K562 (cell line): ENCODE measurements around the gene TMEM167B. TPM values are rescaled to one million over a fixed set of nuclear protein-coding genes. Genes with fewer than 3 reads are reported as not detected.

Experiments
- AFF1 ChIP-seq, 2 experiments: fragments of 450-650 bp; IDR thresholded peaks; 2 replicates each; pipeline ENCODE4 v1.6.1; 2018; ENCODE audit warnings: mild to moderate bottlenecking in 2 of 2, low read depth in 1 of 2; ENCODE audit not compliant: partially characterized antibody in 2 of 2
- BHLHE40 ChIP-seq: IDR thresholded peaks from 2 replicates; pipeline ENCODE4 v1.6.1; 2011; ENCODE audit warnings: low read length, improper control_type of control experiment
- DEAF1 ChIP-seq: fragments of 450-650 bp; formaldehyde crosslinking; IDR thresholded peaks from 2 replicates; pipeline ENCODE4 v1.4.0; 2020; ENCODE audit warnings: mild to moderate bottlenecking, moderate library complexity
- HES1 ChIP-seq: fragments of 450-650 bp; IDR thresholded peaks from 2 replicates; pipeline ENCODE4 v1.6.1; 2016; ENCODE audit warnings: low read depth, mild to moderate bottlenecking, moderate library complexity
- HEY1 ChIP-seq: fragments of 250-450 bp; sonication (Bioruptor Pico); IDR thresholded peaks from 2 replicates; pipeline ENCODE4 v1.5.0; 2020; ENCODE audit warnings: mild to moderate bottlenecking, moderate library complexity, borderline replicate concordance
- HINFP ChIP-seq: fragments of 450-650 bp; conservative IDR thresholded peaks from 2 replicates; pipeline ENCODE4 v1.6.1; 2016; ENCODE audit warnings: missing genetic modification characterization, low read depth, mild to moderate bottlenecking, control low read depth, missing compliant biosample characterization
- NR2C2 ChIP-seq, 2 experiments: fragments of 200-800 bp in 1 of 2; sonication (Bioruptor generic) in 1 of 2; sonication (generic) in 1 of 2; formaldehyde crosslinking in 1 of 2; IDR thresholded peaks; 2 replicates each; pipeline versions ENCODE4 v1.6.1 to v1.8.0; 2016 to 2022; ENCODE audit warnings: mild to moderate bottlenecking in 1 of 2, missing compliant biosample characterization in 1 of 2, missing genetic modification characterization in 1 of 2, missing genetic modification reagents in 1 of 2
- PRPF4 ChIP-seq: fragments of 200-400 bp; formaldehyde crosslinking; IDR thresholded peaks from one replicate; pipeline ENCODE4 v1.6.1; 2017; ENCODE audit warnings: low read length, low read depth, mild to moderate bottlenecking; ENCODE audit not compliant: insufficient read depth, poor library complexity, severe bottlenecking
- ZMIZ1 ChIP-seq, 2 experiments: fragments of 150-350 bp in 1 of 2; IDR thresholded peaks; 2 replicates each; pipeline ENCODE4 v1.6.1; 2012 to 2016; ENCODE audit warnings: low read depth in 2 of 2, low read length in 2 of 2, mild to moderate bottlenecking in 1 of 2, moderate library complexity in 1 of 2
- ZNF282 ChIP-seq: sonication (generic); formaldehyde crosslinking; IDR thresholded peaks from 2 replicates; pipeline ENCODE4 v1.8.1; 2023; ENCODE audit warnings: missing genetic modification reagents
- ZNF655 ChIP-seq: fragments of 250-450 bp; sonication (Bioruptor Pico); IDR thresholded peaks from 2 replicates; pipeline ENCODE4 v1.5.0; 2021
- polyA plus RNA-seq, 8 experiments: library from polyadenylated mRNA; depleted of rRNA in 4 of 8; stranded (reverse) in 5 of 8; unstranded in 3 of 8; fragments of >200 nt; fragmentation: Nextera tagmentation in 2 of 8; fragmentation: Illumina TruSeq in 1 of 8; extraction: Ambion mirVana in 2 of 8; extraction: Trizol in 1 of 8; gene quantifications; 2 replicates each; pipeline versions ENCODE4 v1.2.1 to v1.2.3, GENCODE V29; 2011 to 2014; ENCODE audit warnings: inconsistent platforms in 1 of 8, missing spikeins in 1 of 8
- total RNA-seq, 7 experiments: library from RNA; depleted of rRNA in 6 of 7; stranded (reverse); fragments of >200 nt in 6 of 7; fragmentation: Illumina TruSeq in 2 of 7; extraction: Trizol in 2 of 7; gene quantifications; 2 replicates each; pipeline versions ENCODE4 v1.2.1 to v1.2.3, GENCODE V29; 2011 to 2021; ENCODE audit warnings: low replicate concordance in 1 of 7

TMEM167B gene
- total and polyA plus RNA-seq, 9 of the 15 experiments (the other 6 are each of a cell fraction or from before 2014, with no cell fraction given) = 17.2 to 36.4 (median 32.2) TPM

- TF ChIP-seq HES1 (0 out of 2 replicates have a peak, but pooled peaks have one; percentile 33), ZNF282 (CRISPR knock-in tag) (no peak), AFF1 (IDR thresholded peaks at IDR 0.05; ENCODE audit: low read depth in 1 of 2, partially characterized antibody in 2 of 2) (peak in 1 of 2 experiments; percentile 73), HINFP (tag) (no peak), DEAF1 (CRISPR knock-in tag) (no peak), ZMIZ1 (IDR thresholded peaks at IDR 0.05; ENCODE audit: low read depth in 2 of 2, low read length in 2 of 2) (peak in 1 of 2 experiments; percentile 92; a peak in 2 of 4 replicates), BHLHE40 (peak; percentile 91), NR2C2 (CRISPR knock-in tag; IDR thresholded peaks at IDR 0.05) (no peak), NR2C2 (tag; IDR thresholded peaks at IDR 0.05) (0 out of 2 replicates have a peak, but pooled peaks have one; percentile 37), ZNF655 (CRISPR knock-in tag) (no peak), HEY1 (CRISPR knock-in tag) (no peak), PRPF4 (no peak)
Measured at GRCh38 chr1:109134423-109134822, 43.9 kb downstream of the TMEM167B start (continued).
